Activated T-helper 17 cell treated with anti-CD3 and anti-CD28 coated beads, Interleukin-2, amount 50 U/mL, for 72 hours (primary cell): ENCODE results near the gene RGS4. TPM values are rescaled to one million over a fixed set of nuclear protein-coding genes. Genes with fewer than 3 reads are reported as not detected.

Experiments used
- ATAC-seq: fragments of 150-1000 bp; cut with Tn5 transposase; replicated peaks from 2 replicates; pipeline ENCODE4 v1.10.0; 2021; ENCODE audit warnings: mild to moderate bottlenecking, moderate library complexity
- H3K27ac Mint-ChIP-seq: one replicate; pipeline ENCODE4 v1.8.0; 2022; ENCODE audit warnings: mixed read lengths
- H3K27me3 Mint-ChIP-seq: one replicate; pipeline ENCODE4 v1.8.0; 2022; ENCODE audit warnings: mixed read lengths
- H3K36me3 Mint-ChIP-seq: one replicate; pipeline ENCODE4 v1.8.0; 2022; ENCODE audit warnings: low read depth, mild to moderate bottlenecking, mixed read lengths
- H3K4me1 Mint-ChIP-seq: one replicate; pipeline ENCODE4 v1.8.0; 2022; ENCODE audit warnings: mixed read lengths
- H3K4me3 Mint-ChIP-seq: one replicate; pipeline ENCODE4 v1.8.0; 2022; ENCODE audit warnings: mild to moderate bottlenecking, mixed read lengths
- H3K9me3 Mint-ChIP-seq: one replicate; pipeline ENCODE4 v1.8.0; 2022; ENCODE audit warnings: mixed read lengths
- total RNA-seq, 2 donors: library from RNA; stranded (reverse); gene quantifications; one replicate each; pipeline ENCODE4 v1.2.3, GENCODE V29; 2022

Gene RGS4
- total RNA-seq, 2 donors from 2014 or later: not detected

- Mint-ChIP-seq H3K9me3 (no peaks in the 10 kb centered on the region), H3K36me3 (no peaks in the 10 kb centered on the region), H3K4me1 (no peaks in the 10 kb centered on the region), H3K27me3 (peaks cover 17% of the 10 kb centered on the region), H3K4me3 (no peak overlapping the region), H3K27ac (no peak overlapping the region)
- ATAC-seq: no peak
These were observed 35.4 kb downstream of the RGS4 start for GRCh38 chr1:163104385-163105099.

GRCh38 chr1:163106364-163106987 is 37.3 kb downstream of the RGS4 start:
- no peaks in the 10 kb centered on the region for H3K36me3 Mint-ChIP-seq
- no peak overlapping the region for H3K27ac Mint-ChIP-seq
- no peak overlapping the region for H3K4me3 Mint-ChIP-seq
- peaks cover 17% of the 10 kb centered on the region for H3K27me3 Mint-ChIP-seq
- no peak for ATAC-seq
- H3K9me3 Mint-ChIP-seq: peaks cover 3% of the 10 kb centered on the region
- no peaks in the 10 kb centered on the region for H3K4me1 Mint-ChIP-seq

- Mint-ChIP-seq H3K4me1 (no peaks in the 10 kb centered on the region), H3K36me3 (no peaks in the 10 kb centered on the region), H3K9me3 (peaks cover 3% of the 10 kb centered on the region), H3K27ac (no peak overlapping the region), H3K27me3 (peaks cover 19% of the 10 kb centered on the region), H3K4me3 (no peak overlapping the region)
- no peak for ATAC-seq
These were observed 38.5 kb downstream of the RGS4 start for GRCh38 chr1:163107655-163108054.

GRCh38 chr1:163115887-163116286 is 46.7 kb downstream of the RGS4 start:
- Mint-ChIP-seq H3K4me3 (no peak overlapping the region), H3K9me3 (no peaks in the 10 kb centered on the region), H3K27ac (no peak overlapping the region), H3K4me1 (no peaks in the 10 kb centered on the region), H3K27me3 (peaks cover 16% of the 10 kb centered on the region), H3K36me3 (no peaks in the 10 kb centered on the region)
- no peak for ATAC-seq

- Mint-ChIP-seq H3K27me3 (peaks cover 5% of the 10 kb centered on the region), H3K36me3 (no peaks in the 10 kb centered on the region), H3K4me3 (no peak overlapping the region), H3K27ac (no peak overlapping the region), H3K9me3 (no peaks in the 10 kb centered on the region), H3K4me1 (no peaks in the 10 kb centered on the region)
- no peak for ATAC-seq
These were observed 50.5 kb downstream of the RGS4 start for GRCh38 chr1:163119707-163120106.

GRCh38 chr1:163120372-163120771 is 51.2 kb downstream of the RGS4 start:
- peaks cover 5% of the 10 kb centered on the region for H3K27me3 Mint-ChIP-seq
- H3K27ac Mint-ChIP-seq: no peak overlapping the region
- H3K9me3 Mint-ChIP-seq: no peaks in the 10 kb centered on the region
- H3K4me1 Mint-ChIP-seq: no peaks in the 10 kb centered on the region
- ATAC-seq: no peak
- H3K36me3 Mint-ChIP-seq: no peaks in the 10 kb centered on the region
- no peak overlapping the region for H3K4me3 Mint-ChIP-seq

GRCh38 chr1:163124812-163125211 is 55.7 kb downstream of the RGS4 start:
- no peak overlapping the region for H3K27ac Mint-ChIP-seq
- H3K4me3 Mint-ChIP-seq: no peak overlapping the region
- no peaks in the 10 kb centered on the region for H3K4me1 Mint-ChIP-seq
- H3K9me3 Mint-ChIP-seq: no peaks in the 10 kb centered on the region
- H3K36me3 Mint-ChIP-seq: no peaks in the 10 kb centered on the region
- no peak for ATAC-seq
- no peaks in the 10 kb centered on the region for H3K27me3 Mint-ChIP-seq

Other genes with a start within 250 kb of the RGS4 start
- not detected for gene CCDC190, start 208.2 kb upstream of the RGS4 start, total RNA-seq
- 1 to 10 TPM; 1.1 to 1.6 TPM for gene RGS5, start 133.6 kb downstream of the RGS4 start, total RNA-seq